Measurements from ENCODE around the gene DUOX2.
"Not testable (repeated sequence)": the region's sequence is repeated elsewhere in the genome, so short reads cannot be mapped to it uniquely, and the experiment has no call there.

The DUOX2 gene

DNA sequence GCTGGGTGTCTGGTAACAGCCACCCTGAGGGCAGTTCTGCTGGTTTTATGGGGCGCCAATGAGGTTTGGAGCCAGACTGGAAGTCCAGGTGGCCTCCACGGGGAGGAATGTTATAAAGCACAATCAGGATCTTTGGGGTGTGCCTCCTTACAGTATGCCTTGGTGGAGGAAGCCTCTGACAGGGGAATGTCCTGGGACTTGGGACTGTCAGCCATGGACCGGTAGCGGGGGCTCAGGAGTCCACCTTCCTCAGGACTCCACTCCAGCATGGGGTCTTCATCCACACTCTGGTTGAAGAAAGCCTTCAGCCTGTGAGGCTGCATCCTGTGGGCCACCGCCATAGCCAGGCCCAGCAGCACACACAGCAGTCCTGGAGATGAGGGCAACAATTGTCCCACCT is 5.0 kb upstream of the DUOX2 start:
- DNase-seq (ENCODE audit: low read depth in 2 of 2) = no peak

DNA sequence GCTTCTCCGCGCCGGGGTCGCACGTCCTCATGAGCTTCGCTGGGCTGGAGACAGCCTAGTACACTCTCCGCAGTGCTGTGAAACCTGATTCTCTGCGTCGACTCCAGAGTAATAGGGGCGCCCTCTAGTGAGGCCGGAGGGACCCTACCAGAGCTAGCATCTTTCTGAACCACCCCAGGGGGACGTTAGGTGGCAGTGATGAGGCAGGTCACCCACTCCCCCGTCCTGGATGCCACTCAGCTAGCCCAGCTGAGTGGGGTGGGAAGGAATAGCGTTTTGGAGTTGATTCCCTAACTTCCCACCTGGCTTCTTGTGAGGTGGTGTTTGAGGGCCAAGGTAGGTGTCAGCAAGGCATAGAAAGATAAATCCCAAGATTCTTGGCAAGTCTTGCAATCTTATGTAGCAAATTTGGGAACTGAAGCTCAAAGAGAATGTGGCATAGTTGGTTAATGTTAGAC is 4.2 kb upstream of the DUOX2 start:
- peak; percentile 70 to 75 for DNase-seq (ENCODE audit: low read depth in 2 of 2)

DNA sequence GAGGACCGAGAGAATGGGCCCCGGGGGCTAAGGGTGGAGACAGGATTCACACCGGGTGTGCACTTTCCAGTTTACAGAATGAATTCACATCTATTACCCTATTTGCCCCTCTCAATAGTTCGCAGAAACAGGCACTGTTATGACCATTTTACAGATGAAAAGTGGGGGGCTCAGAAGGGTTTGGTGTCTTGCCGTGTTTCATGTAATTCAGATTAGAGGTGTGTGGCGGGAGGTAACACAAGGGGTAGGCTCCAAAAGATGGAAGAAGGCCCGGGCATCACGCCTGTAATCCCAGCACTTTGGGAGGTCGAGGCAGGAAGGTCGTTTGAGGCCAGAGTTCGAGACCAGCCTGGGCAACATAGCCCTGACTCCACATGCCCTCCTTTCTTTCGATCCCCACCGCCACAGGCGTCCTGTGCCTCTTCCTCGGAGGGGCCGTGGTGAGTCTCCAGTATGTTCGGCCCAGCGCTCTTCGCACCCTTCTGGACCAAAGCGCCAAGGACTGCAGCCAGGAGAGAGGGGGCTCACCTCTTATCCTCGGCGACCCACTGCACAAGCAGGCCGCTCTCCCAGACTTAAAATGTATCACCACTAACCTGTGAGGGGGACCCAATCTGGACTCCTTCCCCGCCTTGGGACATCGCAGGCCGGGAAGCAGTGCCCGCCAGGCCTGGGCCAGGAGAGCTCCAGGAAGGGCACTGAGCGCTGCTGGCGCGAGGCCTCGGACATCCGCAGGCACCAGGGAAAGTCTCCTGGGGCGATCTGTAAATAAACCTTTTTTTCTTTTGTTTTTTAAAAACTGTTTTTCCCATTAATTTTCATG is 3.5 kb upstream of the DUOX2 start:
- no peak for DNase-seq (ENCODE audit: low read depth in 2 of 2)

DNA sequence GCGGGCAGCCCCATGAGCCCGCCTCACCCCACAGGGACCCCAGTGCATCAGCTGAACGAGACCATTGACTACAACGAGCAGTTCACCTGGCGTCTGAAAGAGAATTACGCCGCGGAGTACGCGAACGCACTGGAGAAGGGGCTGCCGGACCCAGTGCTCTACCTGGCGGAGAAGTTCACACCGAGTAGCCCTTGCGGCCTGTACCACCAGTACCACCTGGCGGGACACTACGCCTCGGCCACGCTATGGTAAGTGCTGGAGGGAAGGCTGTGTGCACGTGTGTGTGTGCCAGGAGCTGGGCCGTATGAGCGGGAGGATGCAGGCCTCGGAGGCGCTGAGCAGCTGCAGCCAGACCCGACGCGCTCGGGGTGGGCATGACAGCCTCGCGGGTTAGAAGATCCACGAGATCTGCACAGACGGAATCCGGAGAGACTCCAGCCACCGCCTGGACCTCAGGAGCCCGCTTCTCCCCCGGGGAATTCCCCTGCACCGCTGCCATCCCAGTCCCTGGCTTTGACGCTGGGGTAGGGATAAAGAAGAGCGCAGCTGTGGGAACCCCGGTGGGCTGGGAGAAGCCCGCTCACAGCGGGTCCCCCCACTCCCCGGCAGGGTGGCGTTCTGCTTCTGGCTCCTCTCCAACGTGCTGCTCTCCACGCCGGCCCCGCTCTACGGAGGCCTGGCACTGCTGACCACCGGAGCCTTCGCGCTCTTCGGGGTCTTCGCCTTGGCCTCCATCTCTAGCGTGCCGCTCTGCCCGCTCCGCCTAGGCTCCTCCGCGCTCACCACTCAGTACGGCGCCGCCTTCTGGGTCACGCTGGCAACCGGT is 2.7 kb upstream of the DUOX2 start:
- no peak for DNase-seq (ENCODE audit: low read depth in 2 of 2)

DNA sequence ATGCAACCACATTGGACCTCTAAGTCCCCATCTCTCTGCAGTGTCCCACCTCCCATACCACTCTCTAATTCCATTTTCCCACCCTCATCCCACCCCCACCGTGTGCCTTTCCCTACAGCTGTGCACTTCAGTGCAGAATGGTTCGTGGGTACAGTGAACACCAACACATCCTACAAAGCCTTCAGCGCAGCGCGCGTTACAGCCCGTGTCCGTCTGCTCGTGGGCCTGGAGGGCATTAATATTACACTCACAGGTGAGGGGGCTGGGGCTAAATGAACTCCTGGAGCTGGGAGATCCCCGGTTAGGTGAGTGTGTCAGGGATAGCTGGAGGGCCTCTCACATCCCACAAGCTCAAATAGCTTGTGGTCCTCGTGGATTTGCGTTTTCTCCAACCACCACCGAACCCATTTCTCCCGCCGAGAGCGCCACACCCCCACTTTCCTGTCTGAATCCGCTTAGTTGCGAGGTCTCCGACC is 2.1 kb upstream of the DUOX2 start:
- no peak for DNase-seq (ENCODE audit: low read depth in 2 of 2)

GRCh38 chr15:45115312-45115820 is 1.4 kb upstream of the DUOX2 start:
- no peak for DNase-seq (ENCODE audit: low read depth in 2 of 2)

DNA sequence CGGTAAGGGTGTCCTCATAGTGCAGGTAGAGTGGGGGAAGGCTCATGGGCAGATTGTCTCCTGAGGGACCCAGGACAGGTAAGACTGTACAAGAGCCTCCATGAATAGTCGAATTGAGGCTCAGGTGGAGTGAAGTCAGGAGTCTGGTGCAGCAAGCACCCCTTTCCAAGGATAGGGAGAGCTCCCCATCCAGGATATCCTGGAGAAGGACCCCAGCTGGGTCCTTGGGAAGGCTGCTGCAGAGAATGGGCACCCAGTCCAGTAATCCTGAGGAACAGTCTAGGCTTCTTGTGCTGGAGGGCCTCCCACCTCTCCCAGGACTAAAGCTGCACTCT is 746 bp upstream of the DUOX2 start:
- DNase-seq (ENCODE audit: low read depth in 2 of 2) = no peak

DNA sequence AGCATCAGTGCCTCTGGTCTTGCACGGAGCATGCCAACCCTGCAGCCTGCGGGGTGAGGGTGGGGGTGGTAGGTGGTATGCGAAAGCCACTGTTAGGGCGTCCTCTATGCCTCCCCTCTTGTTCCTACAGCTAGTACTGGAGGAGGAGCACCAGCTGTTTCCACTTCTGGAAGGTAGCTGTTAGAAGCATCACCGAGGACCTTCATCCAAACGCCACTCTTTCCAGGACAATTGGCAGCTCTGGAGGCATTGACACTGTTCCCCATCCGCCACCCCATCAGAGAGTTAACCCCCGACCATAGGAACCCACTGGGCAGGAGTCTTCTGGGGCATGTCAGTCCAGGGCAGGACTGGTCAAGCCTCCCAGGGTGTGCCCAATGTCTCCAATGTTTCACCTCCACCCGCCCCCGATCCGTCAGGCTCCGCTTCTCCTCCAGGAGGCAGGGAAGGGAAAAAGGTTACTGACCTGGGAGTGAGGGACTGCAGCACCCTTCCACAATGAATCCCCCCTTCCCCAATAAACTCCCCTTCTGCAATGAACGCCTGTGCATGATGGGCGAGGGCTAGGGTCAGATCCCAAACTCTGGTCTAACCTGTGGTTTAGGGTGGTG is 487 bp downstream of the DUOX2 start:
- no peak for DNase-seq (ENCODE audit: low read depth in 2 of 2)

DNA sequence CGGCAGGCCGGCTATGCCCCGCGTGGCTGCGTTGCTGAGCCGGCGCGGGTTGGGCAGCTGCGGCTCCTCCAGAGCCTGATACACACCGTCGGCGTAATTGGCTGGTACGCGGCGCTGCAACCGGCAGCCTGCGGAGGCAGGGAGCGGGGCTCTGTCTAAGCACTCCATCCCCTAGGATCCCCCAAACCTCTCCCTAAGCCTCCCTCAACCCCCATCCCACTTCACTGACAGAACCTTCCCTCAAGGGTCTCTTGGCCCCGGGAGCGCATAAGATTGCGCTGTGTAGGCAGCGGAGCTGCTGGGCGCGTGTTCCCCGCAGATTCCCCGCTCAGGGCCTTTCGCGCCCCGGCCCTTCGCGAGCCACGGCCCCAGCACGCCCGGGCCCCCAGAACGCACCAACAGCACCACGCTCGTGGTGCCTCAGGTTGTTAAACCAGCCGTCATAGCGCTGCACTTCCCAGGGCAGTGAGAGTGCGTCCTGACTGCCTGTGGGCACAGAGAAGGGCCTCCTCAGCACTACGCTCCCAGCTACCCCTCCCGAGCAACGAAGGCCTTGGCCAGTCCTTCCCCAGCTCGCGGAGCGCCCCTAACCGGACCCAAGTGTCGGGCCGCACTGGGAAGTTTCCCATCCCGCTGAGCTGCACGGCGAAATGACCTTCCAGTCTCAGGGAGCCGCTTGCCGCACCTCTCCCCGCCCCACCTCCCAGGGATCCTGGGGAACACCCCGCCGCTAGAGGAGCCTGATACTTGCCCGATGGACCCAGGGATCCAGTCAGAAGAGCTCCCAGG is 1.2 kb downstream of the DUOX2 start:
- DNase-seq (ENCODE audit: low read depth in 2 of 2) = no peak

- DNase-seq (ENCODE audit: low read depth in 2 of 2) = no peak
Measured at GRCh38 chr15:45112143-45112590, 1.8 kb downstream of the DUOX2 start.

DNA sequence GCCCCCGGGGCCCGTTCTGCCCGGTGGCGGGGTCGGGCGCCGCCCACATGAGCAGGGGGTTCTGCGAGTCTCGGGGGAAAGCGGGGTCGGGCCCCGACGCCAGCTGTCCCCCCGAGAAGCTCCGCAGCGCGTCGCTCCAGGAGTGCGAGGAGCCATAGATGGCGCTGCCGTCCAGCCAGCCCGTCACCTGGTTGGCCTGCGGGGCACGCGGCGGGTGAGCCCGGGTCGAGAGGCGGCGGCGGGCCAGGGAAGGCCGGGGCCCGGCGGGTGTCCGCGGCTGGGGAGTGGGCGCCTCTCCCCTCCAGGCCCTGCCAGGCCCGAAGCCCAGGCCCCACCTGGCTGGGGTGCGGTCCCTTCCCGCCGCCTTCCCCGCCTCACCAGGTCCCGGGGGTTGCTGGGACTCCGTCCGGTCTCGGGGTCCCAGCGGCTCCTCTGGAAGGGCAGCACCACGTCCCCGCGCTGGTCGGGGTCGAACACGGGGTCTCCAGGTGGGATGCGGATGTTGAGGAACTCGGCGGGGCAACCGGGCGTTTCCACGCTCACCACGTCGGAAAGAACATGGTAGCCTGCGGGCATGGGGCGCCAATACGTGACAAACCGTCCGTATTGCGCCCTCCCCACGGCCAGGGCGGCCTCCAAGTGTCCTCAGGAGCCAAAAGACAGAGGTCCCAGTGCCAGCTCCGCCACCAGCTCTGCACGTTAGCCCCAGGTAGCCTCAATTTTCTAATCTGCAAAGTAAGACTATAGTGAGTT is 2.4 kb downstream of the DUOX2 start:
- DNase-seq (ENCODE audit: low read depth in 2 of 2) = no peak

DNA sequence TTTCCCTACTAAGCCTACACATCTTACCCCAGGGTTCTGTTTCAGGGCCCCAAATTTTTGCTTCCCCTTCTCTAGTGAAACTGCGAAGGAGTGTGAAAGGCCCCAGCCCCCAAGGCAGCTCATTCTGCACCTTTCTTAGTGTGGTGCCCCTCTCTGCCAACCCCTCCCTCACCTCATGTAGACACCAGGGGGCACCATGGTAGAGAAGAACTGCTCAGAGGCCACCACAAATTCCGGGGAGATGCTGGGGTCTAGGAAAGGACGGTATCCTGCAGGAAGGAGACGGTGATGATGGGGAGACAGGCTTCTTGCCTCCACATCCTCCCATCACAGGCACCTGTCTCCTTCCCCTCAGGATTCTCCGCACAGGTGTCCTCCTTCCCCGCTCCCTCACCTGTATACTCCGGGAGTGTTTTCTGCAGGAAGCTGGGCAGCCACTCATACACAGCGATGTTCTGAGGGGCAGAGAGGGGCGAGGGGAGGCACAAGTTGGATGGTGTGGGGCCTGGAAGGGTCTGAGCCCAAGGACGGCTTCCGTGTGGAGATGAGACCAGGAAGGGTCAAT is 3.6 kb downstream of the DUOX2 start:
- DNase-seq (ENCODE audit: low read depth in 2 of 2) = no peak

- DNase-seq (ENCODE audit: low read depth in 2 of 2) = no peak
Measured at GRCh38 chr15:45107941-45108630, 5.9 kb downstream of the DUOX2 start.

DNA sequence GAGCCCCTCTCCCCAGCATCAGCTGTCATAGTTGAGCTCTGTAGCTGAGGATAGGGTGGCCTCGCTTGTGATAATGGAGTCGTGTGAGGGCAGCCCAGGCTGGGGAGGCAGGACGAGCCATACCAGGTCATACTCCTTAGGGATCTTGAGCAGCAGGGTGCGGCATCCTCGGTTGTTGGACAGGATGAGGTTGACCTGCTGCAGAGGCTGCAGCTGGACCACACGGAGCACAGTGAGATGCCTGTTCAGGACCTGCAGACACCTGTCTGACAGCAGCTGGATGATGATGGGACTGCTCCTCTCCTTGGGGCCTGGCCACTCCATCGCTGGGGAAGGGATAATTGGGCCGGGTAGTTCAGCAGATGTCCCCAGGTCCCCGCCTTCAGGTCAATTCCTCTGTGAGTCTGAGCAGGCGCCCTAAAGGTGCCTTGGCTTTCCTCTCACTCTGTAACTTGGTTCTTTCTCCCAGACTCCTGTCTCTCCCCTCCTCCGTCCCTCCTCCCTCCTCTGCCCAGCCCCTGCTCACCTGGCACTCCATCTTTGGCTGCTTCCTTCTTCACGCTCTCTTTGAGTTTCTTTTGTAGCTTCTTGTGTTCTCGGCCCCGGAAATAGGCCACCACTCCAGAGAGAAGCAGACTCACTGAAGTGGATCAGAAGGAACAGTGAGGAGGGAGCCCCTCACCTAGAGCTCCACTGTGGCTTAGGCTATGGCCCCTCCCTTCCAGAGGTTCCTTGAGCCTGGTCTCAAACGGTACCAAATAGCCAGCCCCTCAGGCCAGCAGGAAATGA is 7.8 kb downstream of the DUOX2 start:
- DNase-seq (ENCODE audit: low read depth in 2 of 2) = no peak

- DNase-seq (ENCODE audit: low read depth in 2 of 2) = no peak
Measured at GRCh38 chr15:45105586-45105985, 8.4 kb downstream of the DUOX2 start.

DNA sequence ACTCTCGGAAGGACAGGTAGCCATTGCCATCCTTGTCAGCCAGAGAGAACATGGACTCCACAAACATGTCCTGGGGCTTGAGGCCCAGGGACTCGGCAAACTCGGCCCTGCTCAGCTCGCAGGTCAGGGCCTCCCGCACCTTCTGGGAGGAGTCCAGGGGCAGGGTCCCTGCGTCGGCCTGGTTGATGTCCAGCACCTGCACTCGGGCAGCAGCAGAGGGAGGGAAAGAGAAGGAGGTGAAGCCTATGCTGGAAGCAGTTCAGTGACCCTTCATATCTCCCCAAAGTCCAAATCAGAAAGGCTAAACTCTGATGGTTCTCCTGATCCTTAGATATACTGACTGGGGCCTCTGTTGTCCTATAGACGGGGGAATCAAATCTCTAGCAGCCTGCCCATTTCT is 9.8 kb downstream of the DUOX2 start:
- not testable (repeated sequence) for DNase-seq (ENCODE audit: low read depth in 2 of 2)

DNA sequence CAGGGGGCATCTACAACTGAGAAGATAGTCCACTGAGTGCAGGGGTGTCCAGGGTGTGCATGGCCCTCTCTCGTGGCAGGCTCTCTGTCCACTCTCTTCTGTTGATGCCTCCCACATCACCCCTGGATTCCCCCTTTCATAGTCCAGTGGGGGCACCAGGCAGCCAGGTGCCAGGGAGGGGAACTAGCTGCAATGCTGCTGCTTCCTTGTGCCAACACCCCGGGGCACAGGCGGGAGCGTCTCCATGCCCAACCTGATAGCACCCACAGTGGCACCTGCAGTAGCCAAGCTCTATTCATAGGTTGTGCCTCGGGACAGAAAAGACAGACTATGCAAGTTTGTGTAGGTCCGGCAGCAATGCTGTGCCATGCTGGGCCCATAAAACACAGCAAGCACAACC is 11.7 kb downstream of the DUOX2 start:
- no peak for DNase-seq (ENCODE audit: low read depth in 2 of 2)

DNA sequence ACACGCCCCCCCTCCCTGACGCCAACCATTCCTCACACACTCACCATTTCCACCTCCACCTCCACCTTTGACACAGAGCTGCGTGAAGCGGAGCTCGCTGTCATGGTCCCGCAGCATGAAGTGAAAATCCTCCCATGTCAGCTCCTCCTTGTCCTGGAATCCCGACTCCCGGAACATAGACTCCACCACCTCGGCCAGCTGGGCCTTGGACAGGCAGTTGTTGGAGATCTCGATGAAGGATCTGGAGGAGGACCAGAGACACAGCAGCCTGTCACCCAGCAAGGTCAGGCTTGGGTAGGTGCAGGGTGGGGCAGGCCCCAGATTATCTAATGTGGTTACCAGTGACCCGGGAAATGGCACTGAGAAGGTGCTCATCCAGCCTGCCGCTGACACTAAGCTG is 12.2 kb downstream of the DUOX2 start:
- DNase-seq (ENCODE audit: low read depth in 2 of 2) = no peak

All from stimulated activated CD8-positive, alpha-beta memory T cell treated with anti-CD3 and anti-CD28 coated beads, Interleukin-2, amount 100 ng/mL, for 48 hours (primary cell).